Measurements from ENCODE around the gene TAF10. TPM values are rescaled to one million over a fixed set of nuclear protein-coding genes. Genes with fewer than 3 reads are reported as not detected.

The TAF10 gene
- total RNA-seq, 1 donor from 2014 or later = 43.2 TPM

- DNase-seq (ENCODE audit: low read depth) (no peak), FAIRE-seq (no peak)
- Histone ChIP-seq H3K4me3 (ENCODE audit: low read depth, low read length) (no peak overlapping the region), H3K36me3 (ENCODE audit: control insufficient read depth, insufficient read depth, low read length) (no peaks in the 10 kb centered on the region), H3K27me3 (ENCODE audit: control insufficient read depth, insufficient read depth, low read length) (no peaks in the 10 kb centered on the region)
- TF ChIP-seq CTCF (IDR thresholded peaks at IDR 0.05; ENCODE audit: insufficient read depth, low read length, severe bottlenecking) = no peak
These were observed 26.4 kb upstream of the TAF10 start for GRCh38 chr11:6638429-6638828.

- H3K36me3 ChIP-seq (ENCODE audit: control insufficient read depth, insufficient read depth, low read length) = no peaks in the 10 kb centered on the region
- no peaks in the 10 kb centered on the region for H3K27me3 ChIP-seq (ENCODE audit: control insufficient read depth, insufficient read depth, low read length)
- no peak for TF ChIP-seq CTCF (IDR thresholded peaks at IDR 0.05; ENCODE audit: insufficient read depth, low read length, severe bottlenecking)
- no peak overlapping the region for H3K4me3 ChIP-seq (ENCODE audit: low read depth, low read length)
- FAIRE-seq = no peak
- DNase-seq (ENCODE audit: low read depth) = no peak
These were observed 25.9 kb upstream of the TAF10 start for GRCh38 chr11:6637871-6638270.

- no peak for FAIRE-seq
- H3K36me3 ChIP-seq (ENCODE audit: control insufficient read depth, insufficient read depth, low read length) = no peaks in the 10 kb centered on the region
- no peak overlapping the region for H3K4me3 ChIP-seq (ENCODE audit: low read depth, low read length)
- H3K27me3 ChIP-seq (ENCODE audit: control insufficient read depth, insufficient read depth, low read length) = no peaks in the 10 kb centered on the region
- DNase-seq (ENCODE audit: low read depth) = no peak
- TF ChIP-seq CTCF (IDR thresholded peaks at IDR 0.05; ENCODE audit: insufficient read depth, low read length, severe bottlenecking) = no peak
These were observed 24.5 kb upstream of the TAF10 start for GRCh38 chr11:6636480-6636879.

- DNase-seq (ENCODE audit: low read depth) (no peak), FAIRE-seq (peak; percentile 13)
- Histone ChIP-seq H3K36me3 (ENCODE audit: control insufficient read depth, insufficient read depth, low read length) (no peaks in the 10 kb centered on the region), H3K27me3 (ENCODE audit: control insufficient read depth, insufficient read depth, low read length) (peaks cover 7% of the 10 kb centered on the region), H3K4me3 (ENCODE audit: low read depth, low read length) (no peak overlapping the region)
- no peak for TF ChIP-seq CTCF (IDR thresholded peaks at IDR 0.05; ENCODE audit: insufficient read depth, low read length, severe bottlenecking)
These were observed 23.3 kb upstream of the TAF10 start for GRCh38 chr11:6635082-6635932.

- no peaks in the 10 kb centered on the region for H3K36me3 ChIP-seq (ENCODE audit: control insufficient read depth, insufficient read depth, low read length)
- no peak overlapping the region for H3K4me3 ChIP-seq (ENCODE audit: low read depth, low read length)
- no peak for DNase-seq (ENCODE audit: low read depth)
- FAIRE-seq = no peak
- TF ChIP-seq CTCF (IDR thresholded peaks at IDR 0.05; ENCODE audit: insufficient read depth, low read length, severe bottlenecking) = no peak
- peaks cover 12% of the 10 kb centered on the region for H3K27me3 ChIP-seq (ENCODE audit: control insufficient read depth, insufficient read depth, low read length)
These were observed 22.5 kb upstream of the TAF10 start for GRCh38 chr11:6634534-6634933.

Data from bronchial epithelial cell (primary cell).